Right ventricle myocardium superior (tissue), 1 donor: ENCODE measurements around the gene PARVB. TPM values are rescaled to one million over a fixed set of nuclear protein-coding genes. Genes with fewer than 3 reads are reported as not detected.
"Not testable (repeated sequence)": the region's sequence is repeated elsewhere in the genome, so short reads cannot be mapped to it uniquely, and the experiment has no call there.

Experiments used
- ATAC-seq: fragments of 200-7000 bp; cut with Tn5 transposase; one replicate; pipeline ENCODE4 v1.9.1; 2020; ENCODE audit warnings: mild to moderate bottlenecking; ENCODE audit not compliant: poor library complexity
- DNase-seq: peaks from one replicate; pipeline ENCODE4 v3.0.0-alpha.2; 2020
- intact Hi-C: fragments of 100-400 bp; cut with DNase I; formaldehyde crosslinking; loops from one replicate; pipeline ENCODE4 v1.11.2; 2022
- total RNA-seq: library from RNA; stranded (reverse); fragmentation: NEBNext Ultra II Directional; extraction: Animal tissue kit (Norgen Biotek cat#: 25700); gene quantifications from one replicate; pipeline ENCODE4 v1.2.1, GENCODE V29; 2021
- donor health status: DM: no; HTN: yes; CAD: no; lungs with severe emphysema.

The PARVB gene
- total RNA-seq, 1 donor from 2014 or later, result 194 TPM

GRCh38 chr22:44042249-44043218 is 18.4 kb downstream of the PARVB start:
- intact Hi-C loops, result no loop called here
- no peak for DNase-seq

GRCh38 chr22:44045145-44045544 is 21.0 kb downstream of the PARVB start:
- ATAC-seq (no peak), DNase-seq (no peak)
- intact Hi-C loops, result no loop called here

More at GRCh38 chr22:44042249-44043218, 18.4 kb downstream of the PARVB start:
- ATAC-seq, result no peak

GRCh38 chr22:44046485-44047141 is 22.5 kb downstream of the PARVB start:
- peak; percentile 83 for ATAC-seq

GRCh38 chr22:44047891-44048301 is 23.8 kb downstream of the PARVB start:
- intact Hi-C loops, result no loop called here
- no peak for ATAC-seq
- no peak for DNase-seq

More at GRCh38 chr22:44046485-44047141, 22.5 kb downstream of the PARVB start:
- DNase-seq, result peak; percentile 68
- intact Hi-C loops, result no loop called here

GRCh38 chr22:44049486-44050231 is 25.6 kb downstream of the PARVB start:
- intact Hi-C loops, result no loop called here
- peak; percentile 23 for ATAC-seq
- peak; percentile 56 for DNase-seq

GRCh38 chr22:44050766-44051355 is 26.8 kb downstream of the PARVB start:
- no peak for ATAC-seq
- DNase-seq, result peak; percentile 34
- intact Hi-C loops, result no loop called here

- intact Hi-C loops, result no loop called here
- DNase-seq, result peak; percentile 20
- ATAC-seq, result no peak
These were observed 27.3 kb downstream of the PARVB start for GRCh38 chr22:44051358-44051757.

- ATAC-seq (no peak), DNase-seq (peak; percentile 39)
- intact Hi-C loops, result no loop called here
These were observed 27.9 kb downstream of the PARVB start for GRCh38 chr22:44051961-44052360.

GRCh38 chr22:44055805-44056204 is 31.7 kb downstream of the PARVB start:
- intact Hi-C loops, result no loop called here
- ATAC-seq, result no peak
- DNase-seq, result peak; percentile 36

- ATAC-seq, intact Hi-C loops: not testable (repeated sequence)
- peak; percentile 14 for DNase-seq
These were observed 32.5 kb downstream of the PARVB start for GRCh38 chr22:44056649-44057048.

GRCh38 chr22:44057401-44057987 is 33.4 kb downstream of the PARVB start:
- DNase-seq (peak; percentile 88), ATAC-seq (peak; percentile 96)
- intact Hi-C loops, result no loop called here

- intact Hi-C loops, result no loop called here
- ATAC-seq (no peak), DNase-seq (peak; percentile 37)
These were observed 39.6 kb downstream of the PARVB start for GRCh38 chr22:44063462-44064371.

GRCh38 chr22:44067033-44067432 is 42.9 kb downstream of the PARVB start:
- ATAC-seq (no peak), DNase-seq (no peak)
- intact Hi-C loops, result no loop called here

- ATAC-seq (peak; percentile 8), DNase-seq (no peak)
- intact Hi-C loops, result no loop called here
These were observed 43.8 kb downstream of the PARVB start for GRCh38 chr22:44067901-44068300.

GRCh38 chr22:44068422-44069191 is 44.5 kb downstream of the PARVB start:
- intact Hi-C loops, result no loop called here
- ATAC-seq (peak; percentile 46), DNase-seq (peak; percentile 65)

GRCh38 chr22:44070029-44070428 is 45.9 kb downstream of the PARVB start:
- intact Hi-C loops, result no loop called here
- ATAC-seq (no peak), DNase-seq (no peak)
